WTC11 (cell line): Measurements from ENCODE around the gene USP37. TPM values are rescaled to one million over a fixed set of nuclear protein-coding genes. Genes with fewer than 3 reads are reported as not detected.

ENCODE experiments used
- ATAC-seq: fragments of 200-7000 bp; cut with Tn5 transposase; 2 replicates; pipeline ENCODE4 v1.10.0; 2021; ENCODE audit warnings: mild to moderate bottlenecking, moderate library complexity
- CTCF ChIA-PET: fragments of 300-600 bp; sonication (Branson Sonifier 250); formaldehyde crosslinking; loops from one replicate; lab custom pipeline; 2021; ENCODE audit warnings: antibody characterized with exemption; lab: Charles Lee
- POLR2A ChIA-PET: fragments of 350-600 bp; sonication (Branson Sonifier 250); formaldehyde crosslinking; loops from one replicate; lab custom pipeline; 2021; ENCODE audit warnings: antibody characterized with exemption; lab: Charles Lee
- DNase-seq: peaks from one replicate; pipeline ENCODE4 v3.0.0; 2021; ENCODE audit warnings: low spot score
- H3K27ac Mint-ChIP-seq: 2 replicates; pipeline ENCODE4 v1.8.0; 2021; ENCODE audit warnings: mixed read lengths
- H3K27me3 Mint-ChIP-seq: 2 replicates; pipeline ENCODE4 v1.8.0; 2021; ENCODE audit warnings: low read depth, mild to moderate bottlenecking, moderate library complexity, mixed read lengths
- H3K36me3 Mint-ChIP-seq: 2 replicates; pipeline ENCODE4 v1.8.0; 2021; ENCODE audit warnings: mixed read lengths
- H3K4me1 Mint-ChIP-seq: 2 replicates; pipeline ENCODE4 v1.8.0; 2022; ENCODE audit warnings: mixed read lengths
- H3K4me3 Mint-ChIP-seq: 2 replicates; pipeline ENCODE4 v1.8.0; 2021; ENCODE audit warnings: mild to moderate bottlenecking, moderate library complexity, mixed read lengths
- H3K9me3 Mint-ChIP-seq: 2 replicates; pipeline ENCODE4 v1.8.0; 2021; ENCODE audit warnings: mixed read lengths
- CBFB ChIP-seq: sonication (generic); formaldehyde crosslinking; IDR thresholded peaks from 2 replicates; pipeline ENCODE4 v1.8.1; 2022; ENCODE audit warnings: mild to moderate bottlenecking, low read depth, missing genetic modification reagents
- CDX4 ChIP-seq: fragments of 250-450 bp; sonication (Bioruptor Pico); IDR thresholded peaks from 2 replicates; pipeline ENCODE4 v1.9.0; 2021; ENCODE audit warnings: moderate library complexity, mild to moderate bottlenecking, inconsistent platforms, borderline replicate concordance
- E2F1 ChIP-seq: sonication (generic); formaldehyde crosslinking; IDR thresholded peaks from 2 replicates; pipeline ENCODE4 v1.8.0; 2022; ENCODE audit warnings: mild to moderate bottlenecking, missing genetic modification reagents
- E2F5 ChIP-seq: sonication (generic); formaldehyde crosslinking; IDR thresholded peaks from 2 replicates; pipeline ENCODE4 v1.8.1; 2022; ENCODE audit warnings: mild to moderate bottlenecking, moderate library complexity, missing genetic modification reagents
- ELF4 ChIP-seq: sonication (generic); formaldehyde crosslinking; IDR thresholded peaks from 2 replicates; pipeline ENCODE4 v1.8.1; 2022; ENCODE audit warnings: low read depth, mild to moderate bottlenecking, moderate library complexity, missing genetic modification reagents
- EMX1 ChIP-seq: fragments of 250-450 bp; sonication (Bioruptor Pico); IDR thresholded peaks from 2 replicates; pipeline ENCODE4 v1.8.0; 2021; ENCODE audit warnings: mild to moderate bottlenecking
- ESRRA ChIP-seq: sonication (generic); formaldehyde crosslinking; IDR thresholded peaks from 2 replicates; pipeline ENCODE4 v1.8.1; 2022; ENCODE audit warnings: mild to moderate bottlenecking, missing genetic modification reagents, borderline replicate concordance
- FOXP1 ChIP-seq: sonication (generic); formaldehyde crosslinking; IDR thresholded peaks from 2 replicates; pipeline ENCODE4 v1.8.0; 2022; ENCODE audit warnings: missing genetic modification reagents, mild to moderate bottlenecking, moderate library complexity, borderline replicate concordance
- GABPB1 ChIP-seq: sonication (generic); formaldehyde crosslinking; IDR thresholded peaks from 2 replicates; pipeline ENCODE4 v1.8.1; 2023; ENCODE audit warnings: mild to moderate bottlenecking, missing genetic modification reagents
- GRHL2 ChIP-seq: fragments of 250-450 bp; sonication (Bioruptor Pico); IDR thresholded peaks from 2 replicates; pipeline ENCODE4 v1.8.0; 2022; ENCODE audit warnings: mild to moderate bottlenecking, moderate library complexity; ENCODE audit not compliant: insufficient replicate concordance, severe bottlenecking
- GTF2I ChIP-seq: fragments of 250-450 bp; sonication (Bioruptor Pico); conservative IDR thresholded peaks from 2 replicates; pipeline ENCODE4 v1.4.0; 2021; ENCODE audit warnings: mild to moderate bottlenecking
- HMGA2 ChIP-seq: fragments of 250-450 bp; sonication (Bioruptor Pico); IDR thresholded peaks from 2 replicates; pipeline ENCODE4 v1.4.0; 2021; ENCODE audit warnings: mild to moderate bottlenecking, moderate library complexity
- IRF2 ChIP-seq: sonication (generic); formaldehyde crosslinking; IDR thresholded peaks from 2 replicates; pipeline ENCODE4 v1.8.0; 2022; ENCODE audit warnings: low read depth, missing genetic modification reagents, borderline replicate concordance
- JAZF1 ChIP-seq: fragments of 250-450 bp; sonication (Bioruptor Pico); IDR thresholded peaks from 2 replicates; pipeline ENCODE4 v1.9.0; 2021; ENCODE audit warnings: moderate library complexity, mild to moderate bottlenecking, inconsistent platforms
- SOX15 ChIP-seq: fragments of 250-450 bp; sonication (Bioruptor Pico); IDR thresholded peaks from 2 replicates; pipeline ENCODE4 v1.9.0; 2021; ENCODE audit warnings: mild to moderate bottlenecking
- TP53 ChIP-seq: sonication (generic); formaldehyde crosslinking; IDR thresholded peaks from 2 replicates; pipeline ENCODE4 v1.8.1; 2023; ENCODE audit warnings: mild to moderate bottlenecking, missing genetic modification reagents
- USF1 ChIP-seq: sonication (generic); formaldehyde crosslinking; IDR thresholded peaks from 2 replicates; pipeline ENCODE4 v1.8.0; 2022; ENCODE audit warnings: mild to moderate bottlenecking, missing genetic modification reagents
- ZNF121 ChIP-seq: sonication (generic); formaldehyde crosslinking; IDR thresholded peaks from 2 replicates; pipeline ENCODE4 v1.8.0; 2023; ENCODE audit warnings: missing genetic modification reagents
- ZNF219 ChIP-seq: sonication (generic); formaldehyde crosslinking; IDR thresholded peaks from 2 replicates; pipeline ENCODE4 v1.8.0; 2023; ENCODE audit warnings: missing genetic modification reagents, mild to moderate bottlenecking, borderline replicate concordance
- ZNF416 ChIP-seq: fragments of 250-450 bp; sonication (Bioruptor Pico); IDR thresholded peaks from 2 replicates; pipeline ENCODE4 v1.9.0; 2021; ENCODE audit warnings: mild to moderate bottlenecking, inconsistent platforms
- ZNF512 ChIP-seq: sonication (generic); formaldehyde crosslinking; IDR thresholded peaks from 2 replicates; pipeline ENCODE4 v1.8.1; 2022; ENCODE audit warnings: missing genetic modification reagents, borderline replicate concordance
- total RNA-seq: library from RNA; stranded (reverse); gene quantifications from 3 replicates; pipeline ENCODE4 v1.2.3, GENCODE V29; 2021

USP37 gene
- total RNA-seq, 1 experiment from 2014 or later: 21.6 TPM

GRCh38 chr2:218432676-218433365 lies 135.3 kb downstream of the USP37 start:
- Mint-ChIP-seq H3K36me3 (no peaks in the 10 kb centered on the region), H3K27me3 (no peaks in the 10 kb centered on the region; the same call in 1 of the 2 replicates), H3K4me3 (no peak overlapping the region), H3K9me3 (no peaks in the 10 kb centered on the region), H3K27ac (no peak overlapping the region), H3K4me1 (no peaks in the 10 kb centered on the region)
- DNase-seq (no peak), ATAC-seq (no peak)
- CTCF ChIA-PET: no interaction called here
- TF ChIP-seq FOXP1 (CRISPR knock-in tag) (no peak), ZNF512 (no peak), GABPB1 (no peak), CBFB (no peak), HMGA2 (CRISPR knock-in tag) (no peak), ZNF121 (CRISPR knock-in tag) (no peak), ZNF416 (CRISPR knock-in tag) (no peak), JAZF1 (CRISPR knock-in tag) (no peak)
- POLR2A ChIA-PET: no interaction called here

- ChIA-PET POLR2A (no interaction called here), CTCF (interaction anchor here (0.7 kb wide), 1 partner anchor 256 kb away, joined by 3 read pairs; no protein-coding TSS in a partner anchor)
- Mint-ChIP-seq H3K4me1 (no peaks in the 10 kb centered on the region), H3K4me3 (no peak overlapping the region), H3K36me3 (no peaks in the 10 kb centered on the region), H3K9me3 (no peaks in the 10 kb centered on the region), H3K27ac (no peak overlapping the region), H3K27me3 (no peaks in the 10 kb centered on the region; the same call in 1 of the 2 replicates)
- ATAC-seq: no peak
- no peak for DNase-seq
- TF ChIP-seq ESRRA (CRISPR knock-in tag): no peak
- no peak for TF ChIP-seq EMX1
Measured at GRCh38 chr2:218431878-218432277, 136.3 kb downstream of the USP37 start.

GRCh38 chr2:218430721-218431120 lies 137.4 kb downstream of the USP37 start:
- Mint-ChIP-seq H3K4me3 (no peak overlapping the region), H3K27me3 (no peaks in the 10 kb centered on the region; the same call in 1 of the 2 replicates), H3K4me1 (no peaks in the 10 kb centered on the region), H3K9me3 (no peaks in the 10 kb centered on the region), H3K27ac (no peak overlapping the region), H3K36me3 (no peaks in the 10 kb centered on the region)
- ATAC-seq: no peak
- TF ChIP-seq GRHL2 (CRISPR knock-in tag) (no peak), TP53 (CRISPR knock-in tag) (no peak), ELF4 (CRISPR knock-in tag) (no peak)
- POLR2A ChIA-PET: interaction anchor here (0.7 kb wide), 1 partner anchor 24 kb away, joined by 3 read pairs; no protein-coding TSS in a partner anchor
- no peak for DNase-seq
- CTCF ChIA-PET: no interaction called here

- POLR2A ChIA-PET: interaction anchor here (0.6 kb wide), 1 partner anchor 281 kb away, joined by 6 read pairs; no protein-coding TSS in a partner anchor
Measured at GRCh38 chr2:218429911-218430692, 138.0 kb downstream of the USP37 start.

More at GRCh38 chr2:218429911-218430692, 138.0 kb downstream of the USP37 start:
- no peaks in the 10 kb centered on the region for H3K4me1 Mint-ChIP-seq
- no peaks in the 10 kb centered on the region; the same call in 1 of the 2 replicates for H3K27me3 Mint-ChIP-seq
- no peak for ATAC-seq
- DNase-seq: no peak
- TF ChIP-seq ZNF219 (CRISPR knock-in tag) (no peak), E2F1 (CRISPR knock-in tag) (no peak), USF1 (no peak), GABPB1 (no peak), CDX4 (CRISPR knock-in tag) (no peak), GTF2I (CRISPR knock-in tag) (no peak), IRF2 (CRISPR knock-in tag) (no peak), E2F5 (CRISPR knock-in tag) (no peak), SOX15 (no peak)
- TF ChIP-seq, all 79 proteins: peak for 0
- H3K36me3 Mint-ChIP-seq: no peaks in the 10 kb centered on the region
- CTCF ChIA-PET: no interaction called here
- H3K27ac Mint-ChIP-seq: no peak overlapping the region
- no peaks in the 10 kb centered on the region for H3K9me3 Mint-ChIP-seq
- no peak overlapping the region for H3K4me3 Mint-ChIP-seq
